Measurements from ENCODE around the gene ABLIM1.

ABLIM1 gene

GRCh38 chr10:114432566-114433093 is 225.4 kb downstream of the ABLIM1 start (continued):
- TF ChIP-seq AEBP2 (tag by site-specific recombination; IDR thresholded peaks at IDR 0.05; ENCODE audit: borderline replicate concordance) (no peak), HIC1 (tag by site-specific recombination; IDR thresholded peaks at IDR 0.05) (no peak), RBAK (tag by site-specific recombination; IDR thresholded peaks at IDR 0.05) (no peak), ZNF19 (tag by site-specific recombination; IDR thresholded peaks at IDR 0.05; ENCODE audit: low read depth) (no peak)

GRCh38 chr10:114431414-114432135 is 226.5 kb downstream of the ABLIM1 start:
- TF ChIP-seq YY2 (tag by site-specific recombination; IDR thresholded peaks at IDR 0.05) (no peak), ZNF660 (tag by site-specific recombination; IDR thresholded peaks at IDR 0.05) (no peak), ZNF513 (tag by site-specific recombination; IDR thresholded peaks at IDR 0.05) (no peak), ZFHX2 (tag by site-specific recombination; conservative IDR thresholded peaks at IDR 0.05) (no peak)
- ChIA-PET POLR2A (no interaction called here), CTCF (interaction anchor here (1.9 kb wide), 1 partner anchor 128 kb away, joined by 7 read pairs; no protein-coding TSS in a partner anchor)
- Histone ChIP-seq H3K36me3 (ENCODE audit: control insufficient read depth in 2 of 2, insufficient read depth in 1 of 2, low read length in 2 of 2) (peaks cover 0 to 12% of the 10 kb centered on the region in 2 experiments; a peak in 1 of 3 replicates), H3K9me3 (ENCODE audit: control insufficient read depth, insufficient read depth, low read depth, low read length) (no peaks in the 10 kb centered on the region), H3K4me1 (ENCODE audit: control insufficient read depth, insufficient read depth, low read length) (no peaks in the 10 kb centered on the region), H3K27ac (ENCODE audit: extremely low read depth, low read depth, low read length) (no peak overlapping the region), H3K4me3 (ENCODE audit: low read depth, low read length) (no peak overlapping the region)

- Histone ChIP-seq H3K36me3 (ENCODE audit: control insufficient read depth in 2 of 2, insufficient read depth in 1 of 2, low read length in 2 of 2) (peaks cover 0 to 8% of the 10 kb centered on the region in 2 experiments; a peak in 1 of 3 replicates), H3K27ac (ENCODE audit: extremely low read depth, low read depth, low read length) (no peak overlapping the region), H3K4me1 (ENCODE audit: control insufficient read depth, insufficient read depth, low read length) (no peaks in the 10 kb centered on the region), H3K4me3 (ENCODE audit: low read depth, low read length) (no peak overlapping the region), H3K9me3 (ENCODE audit: control insufficient read depth, insufficient read depth, low read depth, low read length) (no peaks in the 10 kb centered on the region)
- CTCF ChIA-PET, result interaction anchor here (1.6 to 1.9 kb wide), 2 partner anchors 127 kb away, joined by 7 to 11 read pairs; no protein-coding TSS in a partner anchor
- TF ChIP-seq GLI4 (tag by site-specific recombination; IDR thresholded peaks at IDR 0.05) (no peak), GFI1B (tag by site-specific recombination; IDR thresholded peaks at IDR 0.05) (no peak)
- POLR2A ChIA-PET, result no interaction called here
Observed at GRCh38 chr10:114430688-114431413, 227.2 kb downstream of the ABLIM1 start.

GRCh38 chr10:114429581-114430335 is 228.3 kb downstream of the ABLIM1 start:
- POLR2A ChIA-PET, result no interaction called here
- peaks cover 0 to 5% of the 10 kb centered on the region in 2 experiments; a peak in 1 of 3 replicates for H3K36me3 ChIP-seq (ENCODE audit: control insufficient read depth in 2 of 2, insufficient read depth in 1 of 2, low read length in 2 of 2)
- no peak overlapping the region for H3K4me3 ChIP-seq (ENCODE audit: low read depth, low read length)
- no peak overlapping the region for H3K27ac ChIP-seq (ENCODE audit: extremely low read depth, low read depth, low read length)
- H3K9me3 ChIP-seq (ENCODE audit: control insufficient read depth, insufficient read depth, low read depth, low read length), result no peaks in the 10 kb centered on the region
- H3K4me1 ChIP-seq (ENCODE audit: control insufficient read depth, insufficient read depth, low read length), result no peaks in the 10 kb centered on the region
- CTCF ChIA-PET, result interaction anchor here (0.6 to 1.6 kb wide), 2 partner anchors 14 to 126 kb away, joined by 3 to 11 read pairs; no protein-coding TSS in a partner anchor
- 0 out of 2 replicates have a peak, but pooled peaks have one; percentile 16 for TF ChIP-seq GLIS1 (tag by site-specific recombination; IDR thresholded peaks at IDR 0.05)
- no peak for TF ChIP-seq ZFP37 (tag by site-specific recombination; IDR thresholded peaks at IDR 0.05)
